Caco-2 (cell line): ENCODE measurements around the gene AKIRIN2. TPM values are rescaled to one million over a fixed set of nuclear protein-coding genes. Genes with fewer than 3 reads are reported as not detected.

ENCODE experiments used
- Bru-seq: library from RNA; stranded (reverse); fragments of 400-500 nt; gene quantifications from one replicate; lab custom pipeline; 2021; lab: Mats Ljungman, UMichigan
- BruChase-seq, 2 experiments: library from RNA; stranded (reverse); fragments of 400-500 nt; gene quantifications; one replicate each; lab custom pipeline; 2021; lab: Mats Ljungman, UMichigan
- BruUV-seq: library from RNA; stranded (reverse); fragments of 400-500 nt; replicated peaks from 2 replicates; lab custom pipeline; 2021; lab: Mats Ljungman, UMichigan
- CTCF ChIA-PET: fragments of 300-600 bp; sonication (Branson Sonifier 250); formaldehyde crosslinking; loops from one replicate; lab custom pipeline; 2022; ENCODE audit warnings: antibody characterized with exemption; lab: Charles Lee
- POLR2A ChIA-PET: fragments of 300-600 bp; sonication (Branson Sonifier 250); formaldehyde crosslinking; loops from one replicate; lab custom pipeline; 2022; ENCODE audit warnings: antibody characterized with exemption; lab: Charles Lee
- DNase-seq, 2 experiments: peaks; one replicate each; pipeline versions ENCODE4 v3.0.0 to v3.0.0-alpha.2; 2020 to 2022
- H3K27me3 ChIP-seq: replicated peaks from 2 replicates; pipeline ENCODE4 v1.6.0; 2011; ENCODE audit warnings: low read length; ENCODE audit not compliant: control insufficient read depth, insufficient read depth
- H3K36me3 ChIP-seq: 2 replicates; pipeline ENCODE4 v1.5.1; 2011; ENCODE audit warnings: low read length; ENCODE audit not compliant: control insufficient read depth, insufficient read depth
- H3K4me1 ChIP-seq: fragments of 250-450 bp; sonication (Bioruptor Pico); 2 replicates; pipeline ENCODE4 v1.5.1; 2020; ENCODE audit warnings: mild to moderate bottlenecking
- H3K4me3 ChIP-seq: 2 replicates; pipeline ENCODE4 v1.5.1; 2011; ENCODE audit warnings: low read depth, mild to moderate bottlenecking, control low read depth, low read length
- H3K9me3 ChIP-seq: fragments of 250-450 bp; sonication (Bioruptor Pico); 2 replicates; pipeline ENCODE4 v1.5.1; 2020; ENCODE audit warnings: mild to moderate bottlenecking, moderate library complexity
- H3K27ac Mint-ChIP-seq: one replicate; pipeline ENCODE4 v1.8.0; 2022; ENCODE audit warnings: mixed read lengths; ENCODE audit not compliant: unreplicated experiment
- H3K27me3 Mint-ChIP-seq: one replicate; pipeline ENCODE4 v1.8.0; 2022; ENCODE audit warnings: mixed read lengths; ENCODE audit not compliant: insufficient read depth, unreplicated experiment
- H3K36me3 Mint-ChIP-seq: one replicate; pipeline ENCODE4 v1.8.0; 2022; ENCODE audit warnings: mild to moderate bottlenecking, mixed read lengths; ENCODE audit not compliant: insufficient read depth, unreplicated experiment
- H3K4me1 Mint-ChIP-seq: one replicate; pipeline ENCODE4 v1.8.0; 2022; ENCODE audit warnings: low read depth, mixed read lengths; ENCODE audit not compliant: unreplicated experiment
- H3K4me3 Mint-ChIP-seq: one replicate; pipeline ENCODE4 v1.8.0; 2022; ENCODE audit warnings: mild to moderate bottlenecking, moderate library complexity, mixed read lengths; ENCODE audit not compliant: unreplicated experiment
- H3K9me3 Mint-ChIP-seq: one replicate; pipeline ENCODE4 v1.8.0; 2022; ENCODE audit warnings: mixed read lengths; ENCODE audit not compliant: unreplicated experiment
- CTCF ChIP-seq, 2 experiments: fragments of 200-600 bp in 1 of 2; IDR thresholded peaks; 1 replicate in 1 of 2; 2 replicates in 1 of 2; pipeline versions ENCODE4 v1.5.1 to v1.8.0; 2011 to 2022; ENCODE audit warnings: antibody characterized with exemption in 1 of 2, control low read depth in 1 of 2, inconsistent platforms in 1 of 2, low read depth in 1 of 2, low read length in 1 of 2, mild to moderate bottlenecking in 1 of 2, moderate library complexity in 1 of 2; ENCODE audit not compliant: insufficient read depth in 1 of 2, severe bottlenecking in 1 of 2, unreplicated experiment in 1 of 2
- intact Hi-C: fragments of 100-400 bp; cut with micrococcal nuclease; formaldehyde crosslinking; loops from one replicate; pipeline ENCODE4 v1.10.0; 2022; ENCODE audit not compliant: unreplicated experiment
- long read RNA-seq: library from polyadenylated mRNA; stranded (forward); transcript quantifications from one replicate; pipeline ENCODE4 v2.0.0, GENCODE V29; 2022
- total RNA-seq: library from RNA; stranded (reverse); gene quantifications from 2 replicates; pipeline ENCODE4 v1.2.3, GENCODE V29; 2022

AKIRIN2 gene
- total RNA-seq, result 51.3 and 53.5 TPM in 2 replicates
- percentile 93 among the genes with signal in this experiment for Bru-seq, nascent RNA
- percentile 89 among the genes with signal in this experiment for BruChase-seq, experiment 1, labeled RNA remaining after a 2-hour chase
- BruChase-seq, experiment 2, labeled RNA remaining after a 6-hour chase, result percentile 81 among the genes with signal in this experiment
- long read RNA-seq, transcript AKIRIN2-201 (5 exons, 1,662 nt), result major isoform, 92 of 96 reads
- long read RNA-seq, partial matches to known transcripts, result 0 of 96 reads
- long read RNA-seq, other reads (novel, unspliced or antisense), result 4 of 96 reads

DNA sequence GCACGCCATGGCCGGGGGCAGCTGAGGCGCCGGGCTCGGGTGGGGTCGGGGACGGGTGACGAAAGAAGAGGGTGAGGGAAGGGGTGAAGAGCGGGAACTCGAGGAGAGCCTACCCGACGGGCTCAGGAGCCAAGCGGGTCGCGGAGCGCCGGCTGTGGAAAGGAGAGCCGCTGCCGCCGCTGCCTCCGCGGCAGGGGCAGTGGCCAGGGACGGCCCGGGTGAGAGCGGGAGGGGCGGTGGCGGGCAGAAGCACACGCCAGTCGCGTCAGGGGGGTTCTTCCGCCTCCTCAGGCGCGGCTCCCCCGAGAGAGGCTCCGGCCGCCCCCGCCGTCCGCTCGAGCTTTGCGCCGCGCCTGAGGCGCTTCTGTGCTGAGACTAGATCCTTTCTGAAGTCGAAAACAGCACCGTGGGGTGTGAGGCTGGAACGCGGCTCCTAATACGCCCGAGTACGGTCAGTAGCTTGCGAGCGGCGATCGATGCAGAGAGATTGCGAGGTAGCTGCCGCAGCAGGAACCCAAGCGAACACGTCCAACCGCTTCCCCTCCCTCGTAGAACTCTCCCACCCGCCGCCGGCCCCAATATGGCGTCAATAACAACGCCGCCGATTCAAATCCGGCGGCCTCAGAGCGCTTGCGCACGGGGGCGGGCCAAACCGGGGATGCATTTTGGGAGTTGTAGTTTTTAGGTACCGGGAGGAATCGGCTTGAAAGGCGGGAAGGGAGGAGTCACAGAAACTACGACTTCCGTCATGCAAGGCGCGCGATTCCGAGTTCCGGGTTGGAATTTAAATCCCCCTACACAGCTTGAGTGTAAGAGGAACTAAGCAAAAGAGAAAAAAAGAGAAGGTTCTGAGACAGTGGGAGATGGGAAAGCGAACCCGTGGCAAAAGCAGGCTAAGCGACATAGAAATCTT, at the start of gene AKIRIN2:
TSS of gene AKIRIN2 (minus strand) at position 558 of the 913 bp plus-strand sequence. CDS start at position 9, 549 bp downstream.
- DNase-seq, result peak; percentile 96 to 97
- peak within 1 kb of the TSS; percentile 93 for H3K27ac Mint-ChIP-seq
- H3K4me1 Mint-ChIP-seq, result peaks cover 9% of the 10 kb centered on the region
- BruUV-seq, result no TSS peak
- peaks cover 9% of the 10 kb centered on the region for H3K4me1 ChIP-seq
- intact Hi-C loops, result loop anchor here (2.0 to 5.0 kb wide), 3 partner anchors 97 to 630 kb away; partner anchors contain the start of gene ZNF292
- peak within 1 kb of the TSS; percentile 60 for H3K4me3 ChIP-seq
- no peaks in the 10 kb centered on the region for H3K27me3 Mint-ChIP-seq
- TF ChIP-seq CTCF (IDR thresholded peaks at IDR 0.05; ENCODE audit: insufficient read depth in 1 of 2, low read depth in 1 of 2, low read length in 1 of 2, severe bottlenecking in 1 of 2, unreplicated experiment in 1 of 2), result no peak
- peaks cover 35% of the 10 kb centered on the region for H3K36me3 Mint-ChIP-seq
- no peaks in the 10 kb centered on the region for H3K9me3 Mint-ChIP-seq
- H3K4me3 Mint-ChIP-seq, result peak within 1 kb of the TSS; percentile 99
- ChIA-PET CTCF (interaction anchor here (0.6 kb wide), 1 partner anchor 11 kb away, joined by 9 read pairs; no protein-coding TSS in a partner anchor), POLR2A (interaction anchor here (0.6 to 1.5 kb wide), 3 partner anchors 111 to 120 kb away, joined by 3 read pairs; no protein-coding TSS in a partner anchor)
- H3K9me3 ChIP-seq, result no peaks in the 10 kb centered on the region
- no peaks in the 10 kb centered on the region for H3K36me3 ChIP-seq
- no peaks in the 10 kb centered on the region for H3K27me3 ChIP-seq

DNA sequence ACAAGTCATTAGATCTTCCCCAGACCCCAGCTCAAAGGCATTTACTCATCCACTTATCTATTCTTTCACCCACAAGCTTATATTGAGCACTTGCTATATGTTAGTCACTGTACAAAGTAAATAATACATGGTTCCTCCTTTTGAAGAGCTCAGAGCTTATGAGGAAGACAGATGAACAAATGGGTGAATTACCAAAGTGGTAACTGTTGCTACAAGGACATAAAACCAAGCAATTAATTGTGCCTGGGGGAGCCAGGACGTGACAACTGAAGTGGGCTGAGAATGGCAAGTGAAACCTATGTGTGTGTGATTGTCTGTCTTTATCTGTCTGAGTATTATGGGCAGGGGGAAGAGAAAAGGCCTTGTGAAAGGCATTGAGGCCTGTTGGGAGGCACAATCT, 45.6 kb upstream of the AKIRIN2 start:
- Mint-ChIP-seq H3K4me3 (no peak overlapping the region), H3K27me3 (no peaks in the 10 kb centered on the region), H3K27ac (no peak overlapping the region), H3K36me3 (no peaks in the 10 kb centered on the region), H3K9me3 (no peaks in the 10 kb centered on the region), H3K4me1 (no peaks in the 10 kb centered on the region)
- no peak for DNase-seq
- no TSS peak for BruUV-seq
- POLR2A ChIA-PET, result no interaction called here
- intact Hi-C loops, result no loop called here
- H3K36me3 ChIP-seq, result no peaks in the 10 kb centered on the region
- H3K9me3 ChIP-seq, result no peaks in the 10 kb centered on the region
- H3K27me3 ChIP-seq, result no peaks in the 10 kb centered on the region
- CTCF ChIA-PET, result no interaction called here
- no peak for TF ChIP-seq CTCF (IDR thresholded peaks at IDR 0.05; ENCODE audit: insufficient read depth in 1 of 2, low read depth in 1 of 2, low read length in 1 of 2, severe bottlenecking in 1 of 2, unreplicated experiment in 1 of 2)
- H3K4me1 ChIP-seq, result no peaks in the 10 kb centered on the region
- no peak overlapping the region for H3K4me3 ChIP-seq
